Measurements from ENCODE around the gene BTBD2.

GRCh38 chr19:2056837-2057192 is 41.3 kb upstream of the BTBD2 start:
- TF ChIP-seq POLR2AphosphoS5 (IDR thresholded peaks at IDR 0.05; ENCODE audit: insufficient read depth in 1 of 2, low read depth in 1 of 2) (no peak), CTCF (IDR thresholded peaks at IDR 0.05) (no peak)

Data from vagina (tissue), 2 donors.